Thyroid gland (tissue), 4 donors: Measurements from ENCODE around the gene BMPR1B.

Experiments
- CTCF ChIP-seq, 6 experiments: fragments of 200-600 bp in 3 of 6; fragments of 450-650 bp in 3 of 6; sonication (generic) in 3 of 6; IDR thresholded peaks; one replicate each; pipeline ENCODE4 v1.5.1; 2016 to 2019; ENCODE audit warnings: antibody characterized with exemption in 6 of 6, mild to moderate bottlenecking in 2 of 6, inconsistent platforms in 1 of 6, moderate library complexity in 1 of 6
- POLR2A ChIP-seq, 2 donors: fragments of 450-650 bp; IDR thresholded peaks; one replicate each; pipeline ENCODE4 v1.6.1; 2017; ENCODE audit warnings: antibody characterized with exemption in 2 of 2, mild to moderate bottlenecking in 2 of 2, moderate library complexity in 1 of 2

- TF ChIP-seq POLR2A (IDR thresholded peaks at IDR 0.05) (no peak), CTCF (IDR thresholded peaks at IDR 0.05) (no peak)
Measured at GRCh38 chr4:95068401-95068800, 310.6 kb downstream of the BMPR1B start.
